Upper lobe of left lung (tissue), 4 donors: Measurements from ENCODE around the gene ITGA2.

Experiments used
- POLR2A ChIP-seq, 4 donors: fragments of 450-650 bp; IDR thresholded peaks; one replicate each; pipeline ENCODE4 v1.5.1; 2016 to 2017; ENCODE audit warnings: antibody characterized with exemption in 4 of 4, mild to moderate bottlenecking in 2 of 4
- TF ChIP-seq, protein P1 (sequence below), 6 experiments: fragments of 450-650 bp in 4 of 6; fragments of 200-600 bp in 2 of 6; sonication (generic) in 2 of 6; IDR thresholded peaks; one replicate each; pipeline ENCODE4 v1.5.1; 2016 to 2019; ENCODE audit warnings: antibody characterized with exemption in 6 of 6

DNA sequence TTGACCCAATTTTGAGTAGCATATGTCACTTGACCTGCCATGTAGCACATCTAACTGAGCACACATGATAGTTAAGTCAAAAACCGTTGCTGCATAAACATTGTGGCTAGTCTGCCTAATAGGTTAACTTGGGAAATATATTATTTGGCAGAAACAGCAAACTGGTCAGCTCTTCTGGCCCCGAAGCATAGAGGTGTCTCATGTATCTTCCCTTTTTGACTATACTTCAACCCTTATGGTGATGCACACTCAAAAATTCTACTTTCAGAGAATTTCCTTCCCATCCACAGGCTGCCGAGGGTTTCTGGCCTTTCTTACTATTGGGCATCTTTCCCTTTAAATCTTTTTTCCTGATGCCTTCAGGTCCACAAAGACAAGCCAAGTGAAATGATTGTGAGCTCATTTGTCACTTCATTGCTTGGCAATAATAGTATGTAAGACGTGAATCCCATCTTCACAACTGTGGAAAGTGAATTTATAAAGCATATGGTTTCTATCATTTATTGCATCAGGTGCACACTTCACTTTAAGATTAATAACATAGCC lies 79.2 kb downstream of the ITGA2 start:
- TF ChIP-seq, protein P1, sequence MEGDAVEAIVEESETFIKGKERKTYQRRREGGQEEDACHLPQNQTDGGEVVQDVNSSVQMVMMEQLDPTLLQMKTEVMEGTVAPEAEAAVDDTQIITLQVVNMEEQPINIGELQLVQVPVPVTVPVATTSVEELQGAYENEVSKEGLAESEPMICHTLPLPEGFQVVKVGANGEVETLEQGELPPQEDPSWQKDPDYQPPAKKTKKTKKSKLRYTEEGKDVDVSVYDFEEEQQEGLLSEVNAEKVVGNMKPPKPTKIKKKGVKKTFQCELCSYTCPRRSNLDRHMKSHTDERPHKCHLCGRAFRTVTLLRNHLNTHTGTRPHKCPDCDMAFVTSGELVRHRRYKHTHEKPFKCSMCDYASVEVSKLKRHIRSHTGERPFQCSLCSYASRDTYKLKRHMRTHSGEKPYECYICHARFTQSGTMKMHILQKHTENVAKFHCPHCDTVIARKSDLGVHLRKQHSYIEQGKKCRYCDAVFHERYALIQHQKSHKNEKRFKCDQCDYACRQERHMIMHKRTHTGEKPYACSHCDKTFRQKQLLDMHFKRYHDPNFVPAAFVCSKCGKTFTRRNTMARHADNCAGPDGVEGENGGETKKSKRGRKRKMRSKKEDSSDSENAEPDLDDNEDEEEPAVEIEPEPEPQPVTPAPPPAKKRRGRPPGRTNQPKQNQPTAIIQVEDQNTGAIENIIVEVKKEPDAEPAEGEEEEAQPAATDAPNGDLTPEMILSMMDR (IDR thresholded peaks at IDR 0.05) = no peak
- no peak for TF ChIP-seq POLR2A (IDR thresholded peaks at IDR 0.05)
